SU-DHL-6 (cell line): ENCODE data around the gene NFATC1.

Experiments used
- CTCF ChIP-seq: fragments of 200-600 bp; sonication (generic); IDR thresholded peaks from one replicate; pipeline ENCODE4 v1.5.1; 2017; ENCODE audit warnings: antibody characterized with exemption, mild to moderate bottlenecking, low read length, moderate library complexity; ENCODE audit not compliant: insufficient read depth, poor library complexity, severe bottlenecking
- EZH2phosphoT487 ChIP-seq: fragments of 200-600 bp; sonication (generic), shearing (Covaris generic); conservative IDR thresholded peaks from 2 replicates; pipeline ENCODE4 v1.6.1; 2018; ENCODE audit warnings: mild to moderate bottlenecking, antibody characterized with exemption, low read length, moderate library complexity, mixed read lengths

- no peak for TF ChIP-seq CTCF
- TF ChIP-seq EZH2phosphoT487: no peak
Observed at GRCh38 chr18:79361766-79362522, 33.8 kb upstream of the NFATC1 start.
